ENCODE results near the gene CITED4.
A peak's percentile ranks its signal among the peaks of the same experiment; 100 is the strongest.

The CITED4 gene

GRCh38 chr1:40892354-40892753 lies 30.2 kb upstream of the CITED4 start:
- no peak for DNase-seq (ENCODE audit: low read depth)
- H3K4me3 ChIP-seq (ENCODE audit: low read depth, low read length), result no peak overlapping the region
- no peak for TF ChIP-seq POLR2A (IDR thresholded peaks at IDR 0.05; ENCODE audit: extremely low read depth, insufficient read length)
- no peak for TF ChIP-seq MAX (IDR thresholded peaks at IDR 0.05; ENCODE audit: low read depth, low read length)
- TF ChIP-seq CTCF (IDR thresholded peaks at IDR 0.05; ENCODE audit: low read depth, low read length), result no peak
- TF ChIP-seq MYC (IDR thresholded peaks at IDR 0.05; ENCODE audit: low read depth, low read length), result no peak

- DNase-seq (ENCODE audit: low read depth), result peak; percentile 60
- H3K4me3 ChIP-seq (ENCODE audit: low read depth, low read length), result no peak overlapping the region
- TF ChIP-seq CTCF (IDR thresholded peaks at IDR 0.05; ENCODE audit: low read depth, low read length) (no peak), MYC (IDR thresholded peaks at IDR 0.05; ENCODE audit: low read depth, low read length) (no peak), POLR2A (IDR thresholded peaks at IDR 0.05; ENCODE audit: extremely low read depth, insufficient read length) (no peak), MAX (IDR thresholded peaks at IDR 0.05; ENCODE audit: low read depth, low read length) (no peak)
Measured at GRCh38 chr1:40890771-40891170, 28.6 kb upstream of the CITED4 start.

- TF ChIP-seq CTCF (IDR thresholded peaks at IDR 0.05; ENCODE audit: low read depth, low read length) (no peak), MAX (IDR thresholded peaks at IDR 0.05; ENCODE audit: low read depth, low read length) (no peak), POLR2A (IDR thresholded peaks at IDR 0.05; ENCODE audit: extremely low read depth, insufficient read length) (no peak), MYC (IDR thresholded peaks at IDR 0.05; ENCODE audit: low read depth, low read length) (no peak)
- DNase-seq (ENCODE audit: low read depth), result no peak
- H3K4me3 ChIP-seq (ENCODE audit: low read depth, low read length), result no peak overlapping the region
Measured at GRCh38 chr1:40887652-40888051, 25.5 kb upstream of the CITED4 start.

GRCh38 chr1:40887012-40887378 lies 24.8 kb upstream of the CITED4 start:
- no peak for DNase-seq (ENCODE audit: low read depth)
- TF ChIP-seq POLR2A (IDR thresholded peaks at IDR 0.05; ENCODE audit: extremely low read depth, insufficient read length) (no peak), MYC (IDR thresholded peaks at IDR 0.05; ENCODE audit: low read depth, low read length) (no peak), CTCF (IDR thresholded peaks at IDR 0.05; ENCODE audit: low read depth, low read length) (no peak), MAX (IDR thresholded peaks at IDR 0.05; ENCODE audit: low read depth, low read length) (no peak)
- no peak overlapping the region for H3K4me3 ChIP-seq (ENCODE audit: low read depth, low read length)

GRCh38 chr1:40886318-40887011 lies 24.3 kb upstream of the CITED4 start:
- no peak for TF ChIP-seq CTCF (IDR thresholded peaks at IDR 0.05; ENCODE audit: low read depth, low read length)
- no peak for DNase-seq (ENCODE audit: low read depth)
- H3K4me3 ChIP-seq (ENCODE audit: low read depth, low read length), result no peak overlapping the region
